Activated T-cell treated with anti-CD3 and anti-CD28 coated beads, Interleukin-2, amount 50 U/mL, for 72 hours (primary cell): ENCODE results near the gene FBXO41. TPM values are rescaled to one million over a fixed set of nuclear protein-coding genes. Genes with fewer than 3 reads are reported as not detected.

ENCODE experiments used
- ATAC-seq, 2 donors: fragments of 150-1000 bp; cut with Tn5 transposase; replicated peaks in 1 of 2; 2 replicates each; pipeline ENCODE4 v1.10.0; 2021; ENCODE audit warnings: moderate library complexity in 2 of 2, mild to moderate bottlenecking in 1 of 2
- DNase-seq, 2 donors: peaks; one replicate each; pipeline ENCODE4 v3.0.0; 2021 to 2022; ENCODE audit warnings: mixed read lengths in 1 of 2
- H3K27ac Mint-ChIP-seq: one replicate; pipeline ENCODE4 v1.8.0; 2022; ENCODE audit warnings: mild to moderate bottlenecking, moderate library complexity, mixed read lengths
- H3K27me3 Mint-ChIP-seq: one replicate; pipeline ENCODE4 v1.8.0; 2022; ENCODE audit warnings: low read depth, mixed read lengths
- H3K36me3 Mint-ChIP-seq, 2 donors: one replicate each; pipeline ENCODE4 v1.8.0; 2022; ENCODE audit warnings: mixed read lengths in 2 of 2, mild to moderate bottlenecking in 1 of 2; ENCODE audit not compliant: insufficient read depth in 2 of 2
- H3K4me1 Mint-ChIP-seq: one replicate; pipeline ENCODE4 v1.8.0; 2022; ENCODE audit warnings: low read depth, mixed read lengths
- H3K4me3 Mint-ChIP-seq, 2 donors: one replicate each; pipeline ENCODE4 v1.8.0; 2022; ENCODE audit warnings: mild to moderate bottlenecking in 2 of 2, mixed read lengths in 2 of 2, moderate library complexity in 2 of 2
- H3K9me3 Mint-ChIP-seq, 2 donors: one replicate each; pipeline ENCODE4 v1.8.0; 2022; ENCODE audit warnings: mixed read lengths in 2 of 2
- total RNA-seq, 2 donors: library from RNA; stranded (reverse); gene quantifications; one replicate each; pipeline ENCODE4 v1.2.3, GENCODE V29; 2022

The FBXO41 gene
- total RNA-seq, 2 donors from 2014 or later: 19.8 to 22.9 TPM

DNA sequence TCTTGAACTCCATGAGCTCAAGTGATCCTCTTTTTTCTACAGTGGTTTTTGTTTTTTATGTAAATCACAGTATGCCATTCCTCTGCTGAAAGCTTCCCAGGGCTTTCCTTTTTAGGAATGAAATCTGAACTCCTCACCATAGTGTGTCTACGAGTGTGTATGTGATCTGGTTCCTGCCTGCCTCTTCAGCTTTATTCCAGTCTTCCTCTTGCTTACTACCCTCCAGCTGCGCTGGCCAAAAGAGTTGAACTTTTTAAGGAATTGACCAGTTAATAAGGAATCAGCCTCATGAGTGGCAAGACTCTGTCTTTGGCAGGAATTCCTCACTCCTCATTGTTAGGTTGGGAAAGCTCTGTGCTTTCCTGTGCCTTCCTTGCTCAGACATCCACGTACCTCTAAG is 46.1 kb downstream of the FBXO41 start:
- no peak for ATAC-seq
- peaks cover 47% of the 10 kb centered on the region for H3K4me1 Mint-ChIP-seq
- no peaks in the 10 kb centered on the region for H3K27me3 Mint-ChIP-seq

DNA sequence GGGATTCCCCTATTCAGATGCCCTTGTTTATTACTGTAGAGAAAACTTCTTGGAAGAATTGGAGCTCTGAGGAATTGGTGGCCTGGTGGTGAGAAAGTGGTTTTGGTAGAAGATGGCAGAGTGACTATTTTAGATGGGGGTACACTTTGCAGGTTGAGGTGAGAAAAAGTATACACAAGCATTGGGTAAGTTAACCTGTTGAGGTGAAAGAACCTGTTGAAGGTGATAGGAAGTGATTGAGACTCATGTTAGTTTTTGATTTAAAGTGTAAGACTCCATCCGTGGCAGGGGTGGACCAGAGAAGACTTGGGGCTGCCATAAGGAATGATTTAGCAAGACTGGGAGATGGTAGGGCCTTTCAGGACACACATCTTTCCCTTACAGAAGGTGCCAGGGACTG is 47.1 kb downstream of the FBXO41 start:
- no peaks in the 10 kb centered on the region for H3K27me3 Mint-ChIP-seq
- ATAC-seq: no peak

More for the DNA sequence above, 46.1 kb downstream of the FBXO41 start:
- no peak for DNase-seq
- Mint-ChIP-seq H3K4me3 (peak overlapping the region in 1 of 2 donors; percentile 51), H3K9me3 (no peaks in the 10 kb centered on the region), H3K27ac (peak overlapping the region; percentile 90), H3K36me3 (peaks cover 8 to 18% of the 10 kb centered on the region in 2 donors)

GRCh38 chr2:73235315-73236028 is 48.8 kb downstream of the FBXO41 start:
- no peak for DNase-seq
- H3K36me3 Mint-ChIP-seq: peaks cover 8 to 11% of the 10 kb centered on the region in 2 donors
- H3K4me1 Mint-ChIP-seq: peaks cover 47% of the 10 kb centered on the region
- no peaks in the 10 kb centered on the region for H3K9me3 Mint-ChIP-seq
- no peak for ATAC-seq
- H3K27ac Mint-ChIP-seq: peak overlapping the region; percentile 96
- H3K27me3 Mint-ChIP-seq: no peaks in the 10 kb centered on the region
- H3K4me3 Mint-ChIP-seq: peak overlapping the region; percentile 96 to 97

More for the DNA sequence above, 47.1 kb downstream of the FBXO41 start:
- Mint-ChIP-seq H3K9me3 (no peaks in the 10 kb centered on the region), H3K4me1 (peaks cover 47% of the 10 kb centered on the region), H3K36me3 (peaks cover 8 to 18% of the 10 kb centered on the region in 2 donors), H3K27ac (peak overlapping the region; percentile 96), H3K4me3 (peak overlapping the region; percentile 96 to 97)
- DNase-seq: no peak

DNA sequence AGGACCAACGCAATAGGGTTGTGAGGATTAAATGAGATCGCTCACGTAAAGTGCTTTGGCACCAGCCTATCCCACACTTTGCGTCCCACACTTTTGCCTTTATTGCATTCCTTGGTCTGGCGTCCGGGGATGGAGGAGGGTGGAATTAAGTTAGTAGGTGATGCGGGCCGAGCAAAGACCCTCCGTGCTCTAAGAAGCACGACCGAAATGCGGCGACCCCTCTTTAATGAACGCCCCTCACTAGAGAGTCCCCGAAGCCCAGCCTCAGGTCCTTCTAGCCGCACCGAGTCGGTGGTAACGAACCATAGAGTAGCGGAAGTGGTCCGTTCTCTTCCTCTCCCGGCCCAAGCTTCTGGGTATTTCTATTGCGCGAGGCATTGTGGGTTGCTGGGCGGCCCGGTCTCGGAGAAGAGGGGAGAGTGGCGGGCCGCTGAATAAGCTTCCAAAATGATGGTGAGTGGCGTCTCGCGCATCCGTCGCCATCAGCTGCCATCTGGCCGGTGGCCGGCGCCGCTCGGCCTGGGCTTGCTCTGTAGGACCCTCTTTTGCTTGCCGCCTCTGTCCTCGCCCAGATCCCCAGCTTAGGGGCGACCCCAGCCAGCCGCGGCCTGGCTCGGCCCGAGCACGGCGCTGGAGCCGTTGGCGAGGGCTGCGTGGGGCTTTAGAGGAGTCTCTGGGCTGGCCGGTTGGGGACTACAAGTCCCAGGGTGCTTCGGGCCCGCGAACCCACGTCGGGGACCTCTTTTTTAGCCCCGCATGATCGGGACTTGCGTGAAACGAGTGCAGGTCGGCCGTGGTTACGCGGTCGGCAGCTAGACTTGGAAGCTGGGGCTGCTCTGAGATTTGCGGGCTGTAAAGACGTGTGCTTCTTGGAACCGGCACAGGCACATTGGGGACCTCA is 50.1 kb downstream of the FBXO41 start, which contains the start of gene CCT7:
Gene CCT7 (plus strand): TSS at position 377 of the 901 bp plus-strand sequence. CDS start 71 bp downstream, at position 448.
- H3K36me3 Mint-ChIP-seq: peaks cover 7 to 8% of the 10 kb centered on the region in 2 donors
- no peaks in the 10 kb centered on the region for H3K9me3 Mint-ChIP-seq
- H3K27me3 Mint-ChIP-seq: no peaks in the 10 kb centered on the region
- peak within 1 kb of the TSS; percentile 96 to 97 for H3K4me3 Mint-ChIP-seq
- H3K27ac Mint-ChIP-seq: peak within 1 kb of the TSS; percentile 96
- H3K4me1 Mint-ChIP-seq: peaks cover 41% of the 10 kb centered on the region
- peak; percentile 87 to 91 for DNase-seq
- peak; percentile 72 to 76 for ATAC-seq

DNA sequence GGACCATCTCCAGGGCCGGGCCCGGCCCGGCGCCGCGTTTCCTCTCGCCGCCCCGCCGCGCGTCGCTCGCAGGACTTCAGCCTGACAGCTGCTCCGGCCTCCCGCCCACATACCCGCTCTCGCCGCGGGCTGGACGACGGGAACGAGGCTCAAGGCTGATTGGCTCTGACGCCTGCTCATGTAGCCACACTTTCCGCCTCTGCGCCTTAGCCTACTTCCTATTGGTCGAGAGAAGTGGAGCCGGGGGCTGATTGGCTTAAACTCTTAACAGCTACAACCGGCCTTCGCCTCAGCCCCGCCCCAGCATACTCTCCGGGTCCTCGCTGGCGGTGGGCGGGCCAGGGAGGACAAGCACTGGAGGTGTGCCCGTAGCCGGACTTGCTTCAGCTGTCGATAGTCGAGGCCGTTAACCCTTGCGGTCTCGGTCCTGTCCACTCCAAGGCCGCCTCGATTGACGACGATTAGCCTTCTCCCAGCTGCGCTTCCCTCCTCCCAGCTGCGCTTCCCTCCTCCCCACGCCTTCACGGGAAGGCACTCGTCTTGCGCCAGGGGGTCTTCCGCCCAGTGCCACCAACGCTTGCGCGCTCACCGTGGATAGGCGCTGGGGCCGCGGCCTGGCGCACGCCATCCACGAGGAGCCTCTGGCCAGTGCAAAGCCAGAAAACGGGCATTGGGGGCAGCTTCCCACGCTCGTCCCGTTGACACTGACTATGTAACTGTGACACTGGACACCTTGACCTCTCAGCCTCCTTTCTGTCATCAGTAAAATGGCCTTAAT is 50.9 kb downstream of the FBXO41 start, which contains the start of gene PRADC1:
Gene PRADC1 (minus strand): TSS at position 86 of the 778 bp plus-strand sequence. CDS start 79 bp downstream, at position 7.
- peak; percentile 90 to 91 for ATAC-seq

DNA sequence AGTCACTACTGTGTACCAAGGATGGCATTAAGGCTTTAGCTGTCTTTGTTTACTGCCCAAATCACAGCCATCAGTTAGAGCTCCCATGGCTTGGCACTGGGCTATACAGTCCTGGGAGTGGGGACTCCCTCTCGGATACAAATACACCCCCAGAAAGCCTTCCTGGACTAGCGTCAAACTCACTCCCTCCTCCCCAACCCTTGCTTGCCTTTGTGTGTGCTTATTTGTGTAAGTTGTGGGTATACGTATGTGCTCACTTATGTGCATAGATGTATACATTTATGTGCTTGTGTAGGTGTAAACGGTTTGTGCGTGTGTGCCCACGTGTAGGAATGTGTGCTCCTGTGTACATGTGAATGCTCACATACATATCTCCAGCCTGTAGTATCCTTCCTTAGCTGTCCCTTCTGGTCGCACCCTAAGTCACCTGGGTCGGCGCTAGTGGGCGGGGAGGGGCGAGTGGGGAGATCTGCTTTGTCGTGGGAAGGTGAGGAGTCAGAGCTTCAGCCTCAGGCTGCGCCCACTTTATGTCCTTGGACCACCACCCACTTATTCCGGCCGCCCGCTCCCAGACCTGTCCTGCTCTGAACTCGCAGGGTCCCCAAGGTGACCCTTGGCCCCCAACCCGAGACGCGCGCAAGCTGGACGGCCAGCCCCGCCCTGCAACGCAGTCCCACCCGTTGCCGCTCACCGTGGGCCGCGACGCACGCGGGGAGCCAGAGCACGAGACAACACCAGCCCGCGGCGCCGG is 51.7 kb downstream of the FBXO41 start:
- Mint-ChIP-seq H3K27me3 (no peaks in the 10 kb centered on the region), H3K4me3 (peak overlapping the region; percentile 96 to 97), H3K4me1 (peaks cover 29% of the 10 kb centered on the region), H3K27ac (peak overlapping the region; percentile 6), H3K36me3 (peaks cover 3 to 8% of the 10 kb centered on the region in 2 donors), H3K9me3 (no peaks in the 10 kb centered on the region)
- ATAC-seq: no peak
- peak; percentile 39 to 45 for DNase-seq

More for the DNA sequence above, 50.9 kb downstream of the FBXO41 start, which contains the start of gene PRADC1:
- DNase-seq: peak; percentile 95 to 97
- Mint-ChIP-seq H3K36me3 (peaks cover 4 to 8% of the 10 kb centered on the region in 2 donors), H3K27me3 (no peaks in the 10 kb centered on the region), H3K9me3 (no peaks in the 10 kb centered on the region), H3K27ac (peak within 1 kb of the TSS; percentile 96), H3K4me3 (peak within 1 kb of the TSS; percentile 96 to 97), H3K4me1 (peaks cover 32% of the 10 kb centered on the region)

DNA sequence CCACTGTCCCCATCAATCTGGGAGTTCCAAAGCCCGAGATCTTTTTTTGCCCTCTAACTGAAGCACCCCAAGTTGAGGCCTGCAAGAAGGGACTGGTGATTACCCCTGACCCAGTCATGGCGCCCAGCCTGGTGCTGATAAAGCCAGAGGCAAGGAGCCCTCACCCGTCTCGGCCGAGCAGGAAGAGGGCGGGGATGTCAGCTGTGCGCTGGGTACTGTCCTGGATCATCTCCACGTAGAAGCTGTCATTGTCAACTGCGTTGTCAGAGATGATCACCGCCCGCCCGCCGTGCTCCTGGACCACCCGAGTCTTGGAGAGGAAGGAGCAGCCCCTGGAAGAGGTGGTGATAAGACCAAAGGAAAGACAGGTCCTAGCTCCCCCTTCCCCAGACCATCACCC is 55.6 kb downstream of the FBXO41 start:
- ATAC-seq (no peak), DNase-seq (no peak)
- Mint-ChIP-seq H3K27ac (no peak overlapping the region), H3K27me3 (no peaks in the 10 kb centered on the region), H3K4me3 (no peak overlapping the region), H3K36me3 (no peaks in the 10 kb centered on the region), H3K4me1 (peaks cover 5% of the 10 kb centered on the region), H3K9me3 (no peaks in the 10 kb centered on the region)

GRCh38 chr2:73227086-73227485 is 57.2 kb downstream of the FBXO41 start:
- H3K27ac Mint-ChIP-seq: no peak overlapping the region
- H3K4me1 Mint-ChIP-seq: peaks cover 8% of the 10 kb centered on the region
- ATAC-seq (no peak), DNase-seq (no peak)
- H3K4me3 Mint-ChIP-seq: no peak overlapping the region
- no peaks in the 10 kb centered on the region for H3K36me3 Mint-ChIP-seq
- H3K9me3 Mint-ChIP-seq: no peaks in the 10 kb centered on the region
- no peaks in the 10 kb centered on the region for H3K27me3 Mint-ChIP-seq

DNA sequence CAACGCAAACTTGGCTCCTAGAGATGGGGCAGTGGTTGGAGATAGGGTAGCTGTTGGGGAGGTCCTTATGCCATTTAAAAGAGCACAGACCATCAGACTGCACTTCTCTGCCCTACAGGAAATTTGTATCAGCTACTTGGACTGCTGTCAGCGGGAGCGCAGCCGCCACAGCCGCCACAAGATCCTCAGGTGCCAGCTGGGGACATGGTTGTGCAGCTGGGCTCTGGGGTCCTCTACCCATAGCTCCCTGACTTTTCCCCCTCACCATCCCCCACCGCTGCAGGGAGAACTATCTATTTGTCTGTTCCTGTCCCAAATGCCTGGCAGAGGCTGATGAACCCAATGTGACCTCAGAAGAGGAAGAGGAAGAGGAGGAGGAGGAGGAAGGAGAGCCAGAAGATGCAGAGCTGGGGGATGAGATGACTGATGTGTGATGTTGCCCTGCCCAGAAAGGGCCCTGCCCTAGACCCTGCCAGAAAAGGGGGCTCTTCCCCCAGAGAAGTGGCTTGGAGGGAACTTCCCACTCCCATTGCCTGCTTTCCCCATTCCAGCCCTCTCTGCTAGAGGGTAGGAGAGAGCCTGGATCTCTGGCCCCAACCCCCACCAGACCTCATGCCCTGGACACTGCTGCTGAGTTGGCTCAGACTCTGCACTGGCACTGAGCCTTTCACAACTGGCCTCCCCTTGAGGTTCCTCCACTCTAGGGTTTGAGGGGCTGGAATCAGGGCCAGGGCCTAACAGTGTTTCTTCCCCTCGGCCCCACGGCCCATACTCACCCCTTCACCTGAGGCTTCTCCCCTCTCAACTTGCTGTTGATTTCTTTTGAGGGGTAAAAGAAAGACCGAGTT is 58.5 kb downstream of the FBXO41 start:
- no peaks in the 10 kb centered on the region for H3K9me3 Mint-ChIP-seq
- no peaks in the 10 kb centered on the region for H3K36me3 Mint-ChIP-seq
- no peak overlapping the region for H3K4me3 Mint-ChIP-seq
- peak overlapping the region; percentile 28 for H3K27ac Mint-ChIP-seq
- DNase-seq (no peak), ATAC-seq (no peak)
- H3K27me3 Mint-ChIP-seq: no peaks in the 10 kb centered on the region
- peaks cover 8% of the 10 kb centered on the region for H3K4me1 Mint-ChIP-seq

DNA sequence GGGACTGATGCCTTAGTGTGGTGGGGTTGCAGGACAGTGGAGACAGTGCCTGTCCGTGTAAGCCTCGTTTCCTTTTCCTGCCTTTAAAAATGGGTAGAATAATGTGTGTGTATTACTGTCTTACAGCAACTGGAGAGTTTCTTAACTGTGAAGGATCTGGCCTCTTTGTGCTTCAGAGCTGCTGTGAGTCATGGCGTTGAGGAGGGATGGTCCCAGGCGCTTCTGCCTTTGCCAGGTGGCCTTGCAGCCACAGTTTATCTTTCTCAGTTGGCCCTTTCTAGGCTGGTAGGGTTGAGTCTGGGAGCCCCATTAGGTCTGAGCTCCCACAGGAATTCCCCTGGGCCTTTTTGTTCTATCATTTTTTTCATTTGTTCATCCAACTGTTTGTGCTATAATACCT is 60.5 kb downstream of the FBXO41 start:
- Mint-ChIP-seq H3K27ac (no peak overlapping the region), H3K27me3 (no peaks in the 10 kb centered on the region), H3K4me1 (peaks cover 8% of the 10 kb centered on the region)

DNA sequence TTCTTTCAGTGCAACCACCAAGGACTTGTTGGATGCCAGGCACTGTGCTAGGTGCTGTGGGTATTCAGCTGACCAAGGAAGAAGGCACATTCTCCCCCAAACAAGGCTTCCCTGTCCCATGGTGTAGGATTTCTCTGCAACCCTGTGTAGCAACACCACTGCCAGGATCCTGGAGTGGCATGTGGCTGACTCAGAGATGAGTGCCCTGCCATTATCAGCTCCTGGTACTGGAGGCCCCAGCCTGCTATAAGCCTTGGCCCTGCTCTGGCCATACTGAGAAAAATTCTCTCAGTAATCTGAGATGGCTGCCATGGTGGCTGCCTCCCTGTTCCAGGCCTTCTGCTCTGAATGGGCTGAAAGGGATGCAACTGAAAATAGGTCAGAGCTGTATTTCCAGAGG is 66.0 kb downstream of the FBXO41 start:
- DNase-seq (no peak), ATAC-seq (no peak)
- H3K27ac Mint-ChIP-seq: no peak overlapping the region
- peaks cover 1 to 2% of the 10 kb centered on the region in 2 donors for H3K36me3 Mint-ChIP-seq
- H3K27me3 Mint-ChIP-seq: no peaks in the 10 kb centered on the region
- H3K4me3 Mint-ChIP-seq: no peak overlapping the region
- H3K9me3 Mint-ChIP-seq: no peaks in the 10 kb centered on the region
- peaks cover 38% of the 10 kb centered on the region for H3K4me1 Mint-ChIP-seq

More for the DNA sequence above, 60.5 kb downstream of the FBXO41 start:
- Mint-ChIP-seq H3K36me3 (no peaks in the 10 kb centered on the region), H3K4me3 (no peak overlapping the region), H3K9me3 (no peaks in the 10 kb centered on the region)
- ATAC-seq: no peak
- DNase-seq: no peak
